ENCODE data around the gene SLC5A3.

Gene SLC5A3

GRCh38 chr21:34037009-34037795 lies 36.2 kb upstream of the SLC5A3 start:
- Histone ChIP-seq H3K9me3 (ENCODE audit: control insufficient read depth in 2 of 2, low read length in 2 of 2) (no peaks in the 10 kb centered on the region), H3K27me3 (ENCODE audit: control insufficient read depth in 2 of 2, insufficient read depth in 2 of 2, low read length in 2 of 2) (no peaks in the 10 kb centered on the region), H3K27ac (ENCODE audit: low read depth in 2 of 2, low read length in 2 of 2) (no peak overlapping the region), H3K4me1 (ENCODE audit: control insufficient read depth in 2 of 2, insufficient read depth in 2 of 2, low read length in 2 of 2) (no peaks in the 10 kb centered on the region), H3K36me3 (ENCODE audit: control insufficient read depth in 2 of 2, insufficient read depth in 2 of 2, low read length in 2 of 2) (no peaks in the 10 kb centered on the region), H3K4me3 (ENCODE audit: low read length in 2 of 2) (no peak overlapping the region), H3K9ac (ENCODE audit: low read depth in 1 of 2, low read length in 2 of 2) (no peak overlapping the region)

DNA sequence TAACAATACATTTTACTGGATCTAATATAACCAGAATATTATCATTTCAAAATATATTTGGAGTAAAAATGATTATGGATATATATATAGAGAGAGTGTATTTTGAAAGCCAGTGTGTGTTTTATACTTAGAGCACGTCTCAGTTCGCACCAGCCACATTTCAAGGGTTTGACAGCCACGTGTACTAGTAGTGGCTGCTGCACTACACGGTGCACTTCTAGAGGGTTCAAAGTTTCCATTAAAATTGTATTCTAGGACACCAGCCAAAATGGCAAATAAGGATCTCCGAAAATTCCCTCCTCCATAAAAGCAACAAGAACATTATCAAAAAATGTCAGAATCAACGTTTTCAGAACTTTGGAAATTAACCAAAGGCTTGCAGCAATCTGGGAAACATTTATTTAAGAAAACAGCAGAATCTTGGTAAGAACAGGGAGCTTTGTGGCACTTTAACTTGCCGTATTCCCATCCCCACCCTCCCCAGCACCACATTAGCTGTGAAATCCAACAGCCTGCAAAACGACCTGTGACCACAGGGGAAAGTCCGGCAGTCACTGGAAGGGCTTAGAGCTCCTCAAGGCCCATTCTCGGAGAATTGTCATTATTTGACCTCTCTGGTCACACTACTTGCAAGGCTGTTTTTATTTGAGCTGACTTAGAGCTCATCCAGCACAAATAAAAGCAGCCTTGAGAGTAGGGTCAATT lies 33.5 kb upstream of the SLC5A3 start:
- no peak overlapping the region for H3K4me3 ChIP-seq (ENCODE audit: low read length in 2 of 2)
- H3K27me3 ChIP-seq (ENCODE audit: control insufficient read depth in 2 of 2, insufficient read depth in 2 of 2, low read length in 2 of 2): no peaks in the 10 kb centered on the region
- H3K36me3 ChIP-seq (ENCODE audit: control insufficient read depth in 2 of 2, insufficient read depth in 2 of 2, low read length in 2 of 2): no peaks in the 10 kb centered on the region
- H3K9ac ChIP-seq (ENCODE audit: low read depth in 1 of 2, low read length in 2 of 2): no peak overlapping the region
- no peaks in the 10 kb centered on the region for H3K4me1 ChIP-seq (ENCODE audit: control insufficient read depth in 2 of 2, insufficient read depth in 2 of 2, low read length in 2 of 2)
- H3K27ac ChIP-seq (ENCODE audit: low read depth in 2 of 2, low read length in 2 of 2): no peak overlapping the region
- no peaks in the 10 kb centered on the region for H3K9me3 ChIP-seq (ENCODE audit: control insufficient read depth in 2 of 2, low read length in 2 of 2)

GRCh38 chr21:34042735-34043134 lies 30.6 kb upstream of the SLC5A3 start:
- H3K27me3 ChIP-seq (ENCODE audit: control insufficient read depth in 2 of 2, insufficient read depth in 2 of 2, low read length in 2 of 2): no peaks in the 10 kb centered on the region
- no peaks in the 10 kb centered on the region for H3K4me1 ChIP-seq (ENCODE audit: control insufficient read depth in 2 of 2, insufficient read depth in 2 of 2, low read length in 2 of 2)
- H3K9me3 ChIP-seq (ENCODE audit: control insufficient read depth in 2 of 2, low read length in 2 of 2): no peaks in the 10 kb centered on the region
- no peak overlapping the region for H3K9ac ChIP-seq (ENCODE audit: low read depth in 1 of 2, low read length in 2 of 2)
- no peaks in the 10 kb centered on the region for H3K36me3 ChIP-seq (ENCODE audit: control insufficient read depth in 2 of 2, insufficient read depth in 2 of 2, low read length in 2 of 2)
- H3K27ac ChIP-seq (ENCODE audit: low read depth in 2 of 2, low read length in 2 of 2): no peak overlapping the region
- H3K4me3 ChIP-seq (ENCODE audit: low read length in 2 of 2): no peak overlapping the region

- no peaks in the 10 kb centered on the region for H3K9me3 ChIP-seq (ENCODE audit: control insufficient read depth in 2 of 2, low read length in 2 of 2)
- H3K9ac ChIP-seq (ENCODE audit: low read depth in 1 of 2, low read length in 2 of 2): no peak overlapping the region
- no peak overlapping the region for H3K27ac ChIP-seq (ENCODE audit: low read depth in 2 of 2, low read length in 2 of 2)
- no peaks in the 10 kb centered on the region for H3K4me1 ChIP-seq (ENCODE audit: control insufficient read depth in 2 of 2, insufficient read depth in 2 of 2, low read length in 2 of 2)
- no peaks in the 10 kb centered on the region for H3K27me3 ChIP-seq (ENCODE audit: control insufficient read depth in 2 of 2, insufficient read depth in 2 of 2, low read length in 2 of 2)
- no peak overlapping the region for H3K4me3 ChIP-seq (ENCODE audit: low read length in 2 of 2)
- H3K36me3 ChIP-seq (ENCODE audit: control insufficient read depth in 2 of 2, insufficient read depth in 2 of 2, low read length in 2 of 2): no peaks in the 10 kb centered on the region
These were observed 30.0 kb upstream of the SLC5A3 start for GRCh38 chr21:34043333-34043732.

- H3K27me3 ChIP-seq (ENCODE audit: control insufficient read depth in 2 of 2, insufficient read depth in 2 of 2, low read length in 2 of 2): no peaks in the 10 kb centered on the region
- H3K36me3 ChIP-seq (ENCODE audit: control insufficient read depth in 2 of 2, insufficient read depth in 2 of 2, low read length in 2 of 2): no peaks in the 10 kb centered on the region
- peak overlapping the region in 1 of 2 donors; percentile 37 for H3K4me3 ChIP-seq (ENCODE audit: low read length in 2 of 2)
- no peaks in the 10 kb centered on the region for H3K9me3 ChIP-seq (ENCODE audit: control insufficient read depth in 2 of 2, low read length in 2 of 2)
- H3K4me1 ChIP-seq (ENCODE audit: control insufficient read depth in 2 of 2, insufficient read depth in 2 of 2, low read length in 2 of 2): no peaks in the 10 kb centered on the region
- no peak overlapping the region for H3K27ac ChIP-seq (ENCODE audit: low read depth in 2 of 2, low read length in 2 of 2)
- H3K9ac ChIP-seq (ENCODE audit: low read depth in 1 of 2, low read length in 2 of 2): no peak overlapping the region
These were observed 26.5 kb upstream of the SLC5A3 start for GRCh38 chr21:34046917-34047316.

DNA sequence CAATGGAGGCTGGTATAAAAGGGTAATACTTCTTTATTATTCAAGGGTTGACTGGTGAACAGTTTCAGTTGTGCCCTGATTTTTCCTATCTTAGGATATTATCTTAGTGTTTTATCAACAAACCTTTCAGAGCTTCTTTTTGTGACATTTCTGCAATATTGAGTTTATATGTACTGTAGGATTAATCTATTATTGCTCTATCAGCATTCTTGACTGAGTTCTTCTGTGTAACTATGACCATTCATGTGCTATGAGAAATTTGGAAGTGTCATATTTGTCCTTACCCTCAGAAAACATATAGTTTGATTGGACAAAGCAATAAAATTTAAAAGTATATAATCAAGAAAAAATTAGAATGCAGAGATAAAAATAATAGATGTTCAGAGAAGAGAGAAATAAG lies 25.5 kb upstream of the SLC5A3 start:
- Histone ChIP-seq H3K27me3 (ENCODE audit: control insufficient read depth in 2 of 2, insufficient read depth in 2 of 2, low read length in 2 of 2) (no peaks in the 10 kb centered on the region), H3K27ac (ENCODE audit: low read depth in 2 of 2, low read length in 2 of 2) (no peak overlapping the region), H3K36me3 (ENCODE audit: control insufficient read depth in 2 of 2, insufficient read depth in 2 of 2, low read length in 2 of 2) (no peaks in the 10 kb centered on the region), H3K9me3 (ENCODE audit: control insufficient read depth in 2 of 2, low read length in 2 of 2) (no peaks in the 10 kb centered on the region), H3K4me3 (ENCODE audit: low read length in 2 of 2) (no peak overlapping the region), H3K9ac (ENCODE audit: low read depth in 1 of 2, low read length in 2 of 2) (no peak overlapping the region), H3K4me1 (ENCODE audit: control insufficient read depth in 2 of 2, insufficient read depth in 2 of 2, low read length in 2 of 2) (no peaks in the 10 kb centered on the region)

GRCh38 chr21:34052171-34052570 lies 21.2 kb upstream of the SLC5A3 start:
- peaks cover 13 to 16% of the 10 kb centered on the region in 2 donors for H3K4me1 ChIP-seq (ENCODE audit: control insufficient read depth in 2 of 2, insufficient read depth in 2 of 2, low read length in 2 of 2)
- no peaks in the 10 kb centered on the region for H3K27me3 ChIP-seq (ENCODE audit: control insufficient read depth in 2 of 2, insufficient read depth in 2 of 2, low read length in 2 of 2)
- H3K9me3 ChIP-seq (ENCODE audit: control insufficient read depth in 2 of 2, low read length in 2 of 2): no peaks in the 10 kb centered on the region
- no peak overlapping the region for H3K27ac ChIP-seq (ENCODE audit: low read depth in 2 of 2, low read length in 2 of 2)
- no peaks in the 10 kb centered on the region for H3K36me3 ChIP-seq (ENCODE audit: control insufficient read depth in 2 of 2, insufficient read depth in 2 of 2, low read length in 2 of 2)
- H3K9ac ChIP-seq (ENCODE audit: low read depth in 1 of 2, low read length in 2 of 2): no peak overlapping the region
- no peak overlapping the region for H3K4me3 ChIP-seq (ENCODE audit: low read length in 2 of 2)

DNA sequence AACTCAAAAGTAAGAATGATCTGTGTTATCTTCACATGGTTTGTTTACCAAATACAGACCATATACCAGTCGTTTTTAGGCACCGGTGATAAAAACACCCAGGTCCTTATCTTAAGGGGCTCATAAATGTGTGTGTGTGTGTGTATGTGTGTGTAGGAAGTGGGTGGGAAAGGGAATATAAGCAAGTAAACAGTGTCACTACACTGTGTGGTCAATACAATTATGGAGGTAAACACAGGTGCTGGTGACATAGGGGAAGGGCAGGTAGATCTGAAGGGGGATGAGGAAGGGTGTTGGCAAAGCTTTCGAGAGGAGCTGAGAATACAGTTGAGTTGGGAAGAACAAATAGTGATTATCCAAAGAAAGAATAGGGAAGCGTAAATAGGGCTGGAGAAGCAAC lies 19.1 kb upstream of the SLC5A3 start:
- H3K9me3 ChIP-seq (ENCODE audit: control insufficient read depth in 2 of 2, low read length in 2 of 2): no peaks in the 10 kb centered on the region
- no peak overlapping the region for H3K4me3 ChIP-seq (ENCODE audit: low read length in 2 of 2)
- peaks cover 13 to 16% of the 10 kb centered on the region in 2 donors for H3K4me1 ChIP-seq (ENCODE audit: control insufficient read depth in 2 of 2, insufficient read depth in 2 of 2, low read length in 2 of 2)
- no peak overlapping the region for H3K9ac ChIP-seq (ENCODE audit: low read depth in 1 of 2, low read length in 2 of 2)
- H3K27ac ChIP-seq (ENCODE audit: low read depth in 2 of 2, low read length in 2 of 2): peak overlapping the region; percentile 74 to 89
- no peaks in the 10 kb centered on the region for H3K27me3 ChIP-seq (ENCODE audit: control insufficient read depth in 2 of 2, insufficient read depth in 2 of 2, low read length in 2 of 2)
- no peaks in the 10 kb centered on the region for H3K36me3 ChIP-seq (ENCODE audit: control insufficient read depth in 2 of 2, insufficient read depth in 2 of 2, low read length in 2 of 2)

DNA sequence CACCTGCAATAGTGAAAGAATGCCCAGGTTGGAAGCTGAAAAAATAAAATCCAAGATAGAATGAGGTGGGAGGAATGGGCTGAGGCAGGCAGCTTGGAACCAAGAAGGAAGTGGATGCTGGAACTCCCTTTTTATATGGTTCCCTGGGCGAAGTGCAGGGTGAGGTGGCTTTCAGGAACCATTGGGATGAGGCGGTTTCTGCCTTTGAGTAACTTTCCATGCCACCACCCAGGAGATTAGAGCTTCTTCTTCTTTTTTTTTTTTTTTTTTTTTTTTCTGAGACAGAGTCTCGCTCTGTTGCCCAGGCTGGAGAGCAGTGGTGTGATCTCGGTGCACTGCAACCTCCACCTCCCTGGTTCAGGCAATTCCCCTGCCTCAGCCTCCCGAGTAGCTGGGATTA lies 17.8 kb upstream of the SLC5A3 start:
- Histone ChIP-seq H3K9me3 (ENCODE audit: control insufficient read depth in 2 of 2, low read length in 2 of 2) (no peaks in the 10 kb centered on the region), H3K4me3 (ENCODE audit: low read length in 2 of 2) (peak overlapping the region in 1 of 2 donors; percentile 20), H3K27ac (ENCODE audit: low read depth in 2 of 2, low read length in 2 of 2) (peak overlapping the region; percentile 74 to 89), H3K36me3 (ENCODE audit: control insufficient read depth in 2 of 2, insufficient read depth in 2 of 2, low read length in 2 of 2) (no peaks in the 10 kb centered on the region), H3K9ac (ENCODE audit: low read depth in 1 of 2, low read length in 2 of 2) (peak overlapping the region in 1 of 2 donors; percentile 34), H3K27me3 (ENCODE audit: control insufficient read depth in 2 of 2, insufficient read depth in 2 of 2, low read length in 2 of 2) (no peaks in the 10 kb centered on the region), H3K4me1 (ENCODE audit: control insufficient read depth in 2 of 2, insufficient read depth in 2 of 2, low read length in 2 of 2) (peaks cover 13 to 16% of the 10 kb centered on the region in 2 donors)

DNA sequence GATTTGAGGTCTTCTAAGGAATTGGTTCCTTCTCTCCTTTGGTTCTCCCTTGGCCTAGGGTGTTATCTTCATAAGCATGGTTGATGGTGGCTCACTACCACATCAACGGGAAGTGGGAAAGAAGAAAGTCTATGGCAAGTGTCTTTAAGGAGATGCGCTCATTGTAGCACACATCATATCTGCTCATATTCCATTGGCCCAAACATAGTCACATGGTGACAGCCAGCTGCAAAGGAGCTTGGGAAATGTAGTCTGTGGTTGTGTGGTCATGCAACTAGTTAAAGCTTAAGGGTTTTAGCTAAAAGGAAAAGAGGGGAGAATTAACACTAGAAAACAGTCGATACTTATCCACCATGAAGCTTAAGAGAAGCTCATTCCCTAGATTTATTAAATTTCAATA lies 11.4 kb upstream of the SLC5A3 start:
- no peak overlapping the region for H3K9ac ChIP-seq (ENCODE audit: low read depth in 1 of 2, low read length in 2 of 2)
- H3K4me1 ChIP-seq (ENCODE audit: control insufficient read depth in 2 of 2, insufficient read depth in 2 of 2, low read length in 2 of 2): no peaks in the 10 kb centered on the region
- H3K36me3 ChIP-seq (ENCODE audit: control insufficient read depth in 2 of 2, insufficient read depth in 2 of 2, low read length in 2 of 2): no peaks in the 10 kb centered on the region
- H3K4me3 ChIP-seq (ENCODE audit: low read length in 2 of 2): no peak overlapping the region
- H3K27me3 ChIP-seq (ENCODE audit: control insufficient read depth in 2 of 2, insufficient read depth in 2 of 2, low read length in 2 of 2): no peaks in the 10 kb centered on the region
- no peaks in the 10 kb centered on the region for H3K9me3 ChIP-seq (ENCODE audit: control insufficient read depth in 2 of 2, low read length in 2 of 2)
- H3K27ac ChIP-seq (ENCODE audit: low read depth in 2 of 2, low read length in 2 of 2): no peak overlapping the region

Measured in mucosa of rectum (tissue), 2 donors.